Keratinocyte (primary cell): Measurements from ENCODE around the gene CRB2. TPM values are rescaled to one million over a fixed set of nuclear protein-coding genes. Genes with fewer than 3 reads are reported as not detected.

Source experiments
- DNase-seq: peaks from one replicate; pipeline ENCODE4 v3.0.0-alpha.2; 2011; ENCODE audit warnings: low read depth, missing footprints, low spot score
- FAIRE-seq: peaks from 2 replicates; lab custom pipeline; 2011; peaks lifted over from hg19 to GRCh38; lab: Jason Lieb, UNC
- H2AFZ ChIP-seq: 2 replicates; pipeline ENCODE4 v1.6.0; 2012; ENCODE audit warnings: low read length, control low read depth, inconsistent platforms; ENCODE audit not compliant: control insufficient read depth
- H3K27ac ChIP-seq: 2 replicates; pipeline ENCODE4 v1.5.1; 2011; ENCODE audit warnings: low read length; ENCODE audit not compliant: control insufficient read depth, insufficient read depth
- H3K27me3 ChIP-seq: 3 replicates; pipeline ENCODE4 v1.6.0; 2011; ENCODE audit warnings: low read length; ENCODE audit not compliant: control insufficient read depth, insufficient read depth; ENCODE audit errors: extremely low read depth
- H3K36me3 ChIP-seq, 2 experiments: 2 replicates in 1 of 2; 3 replicates in 1 of 2; pipeline ENCODE4 v1.5.1; 2011; ENCODE audit warnings: low read length in 2 of 2, mild to moderate bottlenecking in 1 of 2; ENCODE audit not compliant: control insufficient read depth in 2 of 2, insufficient read depth in 2 of 2; ENCODE audit errors: extremely low read depth in 1 of 2
- H3K4me1 ChIP-seq: 3 replicates; pipeline ENCODE4 v1.5.1; 2011; ENCODE audit warnings: low read length; ENCODE audit not compliant: control insufficient read depth, insufficient read depth; ENCODE audit errors: extremely low read depth
- H3K4me2 ChIP-seq: 3 replicates; pipeline ENCODE4 v1.6.0; 2011; ENCODE audit warnings: low read depth, low read length; ENCODE audit not compliant: control insufficient read depth, insufficient read depth; ENCODE audit errors: extremely low read depth
- H3K4me3 ChIP-seq, 3 experiments: fragments of 200-600 bp in 1 of 3; sonication (generic) in 1 of 3; 2 replicates in 2 of 3; 3 replicates in 1 of 3; pipeline ENCODE4 v1.5.1; 2011 to 2016; ENCODE audit warnings: low read length in 3 of 3, mild to moderate bottlenecking in 3 of 3, control low read depth in 2 of 3, inconsistent platforms in 1 of 3, low read depth in 1 of 3, mixed read lengths in 1 of 3, mixed run types in 1 of 3, moderate library complexity in 1 of 3; ENCODE audit not compliant: control insufficient read depth in 2 of 3, insufficient read depth in 2 of 3; ENCODE audit errors: extremely low read depth in 1 of 3
- H3K79me2 ChIP-seq: 2 replicates; pipeline ENCODE4 v1.6.0; 2012; ENCODE audit warnings: low read length; ENCODE audit not compliant: control insufficient read depth, insufficient read depth
- H3K9ac ChIP-seq: 3 replicates; pipeline ENCODE4 v1.6.0; 2011; ENCODE audit warnings: low read length; ENCODE audit not compliant: control insufficient read depth, insufficient read depth; ENCODE audit errors: extremely low read depth
- H3K9me1 ChIP-seq: 3 replicates; pipeline ENCODE4 v1.6.0; 2011; ENCODE audit warnings: low read length; ENCODE audit not compliant: control insufficient read depth, insufficient read depth; ENCODE audit errors: extremely low read depth
- H3K9me3 ChIP-seq: 2 replicates; pipeline ENCODE4 v1.5.1; 2012; ENCODE audit warnings: low read depth, low read length; ENCODE audit not compliant: control insufficient read depth
- H4K20me1 ChIP-seq: 3 replicates; pipeline ENCODE4 v1.6.0; 2011; ENCODE audit warnings: low read length; ENCODE audit not compliant: control insufficient read depth, insufficient read depth; ENCODE audit errors: extremely low read depth
- CTCF ChIP-seq, 3 experiments: IDR thresholded peaks in 1 of 3; conservative IDR thresholded peaks in 1 of 3; optimal IDR thresholded peaks in 1 of 3; 2 replicates in 2 of 3; 3 replicates in 1 of 3; pipeline versions ENCODE3 to v1.5.1; 2011; ENCODE audit warnings: low read length in 3 of 3, mild to moderate bottlenecking in 3 of 3, moderate library complexity in 2 of 3, control low read depth in 1 of 3, inconsistent platforms in 1 of 3; ENCODE audit not compliant: insufficient read depth in 2 of 3; ENCODE audit errors: extremely low read depth in 1 of 3
- EZH2 ChIP-seq: IDR thresholded peaks from one replicate; pipeline ENCODE4 v1.6.1; 2012; ENCODE audit warnings: inconsistent platforms, mild to moderate bottlenecking, low read length, moderate library complexity
- dilution Hi-C: fragments of 300-500 bp; cut with MboI; formaldehyde crosslinking; loops from one replicate; pipeline ENCODE4 v1.7.0; 2020; ENCODE audit warnings: low sequenced_read_pairs; ENCODE audit not compliant: extremely low pct_ligation_motif_present
- polyA plus RNA-seq, 5 experiments: library from polyadenylated mRNA; depleted of rRNA in 3 of 5; stranded (reverse) in 3 of 5; stranded (forward) in 1 of 5; unstranded in 1 of 5; fragments of >200 nt; gene quantifications; 1 replicate in 1 of 5; 2 replicates in 3 of 5; 3 replicates in 1 of 5; pipeline versions ENCODE4 v1.2.1 to v1.2.3, GENCODE V29; 2011 to 2012; ENCODE audit warnings: missing spikeins in 2 of 5, low read depth in 1 of 5, low replicate concordance in 1 of 5

The CRB2 gene
- polyA plus RNA-seq, 1 donor (not counting 4 experiments of a cell fraction or from before 2014, with no cell fraction given): not detected

GRCh38 chr9:123349691-123350480, 6.1 kb upstream of the CRB2 start:
- Histone ChIP-seq H3K27me3 (peaks cover 15% of the 10 kb centered on the region), H3K4me3 (no peak overlapping the region), H2AFZ (no peak overlapping the region), H3K9ac (no peak overlapping the region), H3K9me1 (no peaks in the 10 kb centered on the region), H3K4me2 (no peak overlapping the region), H3K9me3 (no peaks in the 10 kb centered on the region), H3K4me1 (peaks cover 16% of the 10 kb centered on the region), H3K79me2 (no peaks in the 10 kb centered on the region), H3K27ac (no peak overlapping the region), H3K36me3 (no peaks in the 10 kb centered on the region), H4K20me1 (no peaks in the 10 kb centered on the region)
- DNase-seq (no peak), FAIRE-seq (peak; percentile 13)
- dilution Hi-C loops: no loop called here
- TF ChIP-seq CTCF (optimal IDR thresholded peaks at IDR 0.05 in 1 of 3, IDR thresholded peaks at IDR 0.05 in 1 of 3, conservative IDR thresholded peaks at IDR 0.05 in 1 of 3; ENCODE audit: extremely low read depth in 1 of 3, insufficient read depth in 2 of 3, low read length in 3 of 3) (peak; percentile 90 to 99 (median 95)), EZH2 (no peak)

- TF ChIP-seq CTCF (optimal IDR thresholded peaks at IDR 0.05 in 1 of 3, IDR thresholded peaks at IDR 0.05 in 1 of 3, conservative IDR thresholded peaks at IDR 0.05 in 1 of 3; ENCODE audit: extremely low read depth in 1 of 3, insufficient read depth in 2 of 3, low read length in 3 of 3) (no peak), EZH2 (no peak)
- peaks cover 10% of the 10 kb centered on the region for H3K4me1 ChIP-seq
- FAIRE-seq: no peak
Measured at GRCh38 chr9:123350590-123351310, 5.2 kb upstream of the CRB2 start.

More at GRCh38 chr9:123350590-123351310, 5.2 kb upstream of the CRB2 start:
- Histone ChIP-seq H3K27me3 (peaks cover 15% of the 10 kb centered on the region), H3K79me2 (no peaks in the 10 kb centered on the region), H2AFZ (no peak overlapping the region), H3K9ac (no peak overlapping the region), H3K9me3 (no peaks in the 10 kb centered on the region), H3K9me1 (no peaks in the 10 kb centered on the region), H3K27ac (no peak overlapping the region), H3K4me3 (no peak overlapping the region), H3K4me2 (no peak overlapping the region), H3K36me3 (no peaks in the 10 kb centered on the region), H4K20me1 (no peaks in the 10 kb centered on the region)
- DNase-seq: no peak
- dilution Hi-C loops: no loop called here
